HepG2 (cell line): ENCODE results near the gene SRRT. TPM values are rescaled to one million over a fixed set of nuclear protein-coding genes. Genes with fewer than 3 reads are reported as not detected.

ENCODE experiments used
- ATF6 ChIP-seq: sonication (generic); formaldehyde crosslinking; conservative IDR thresholded peaks from 2 replicates; pipeline ENCODE4 v1.4.0; 2020; ENCODE audit warnings: missing genetic modification reagents
- ETV6 ChIP-seq: sonication (generic); formaldehyde crosslinking; conservative IDR thresholded peaks from 2 replicates; pipeline ENCODE4 v1.4.0; 2020; ENCODE audit warnings: missing genetic modification reagents
- MLLT10 ChIP-seq: sonication (generic); formaldehyde crosslinking; IDR thresholded peaks from 2 replicates; pipeline ENCODE4 v1.4.0; 2020; ENCODE audit warnings: missing genetic modification reagents
- SKI ChIP-seq: fragments of 450-650 bp; IDR thresholded peaks from one replicate; pipeline ENCODE4 v1.6.1; 2018; ENCODE audit warnings: mild to moderate bottlenecking; ENCODE audit not compliant: partially characterized antibody
- SMARCC2 ChIP-seq: fragments of 450-650 bp; IDR thresholded peaks from 2 replicates; pipeline ENCODE4 v1.6.1; 2017; ENCODE audit warnings: antibody characterized with exemption, mild to moderate bottlenecking
- SYNCRIP ChIP-seq: fragments of 200-400 bp; formaldehyde crosslinking; IDR thresholded peaks from 2 replicates; pipeline ENCODE4 v1.6.1; 2018; ENCODE audit warnings: mild to moderate bottlenecking, low read depth, low read length; ENCODE audit not compliant: insufficient read depth
- U2AF2 ChIP-seq: fragments of 200-400 bp; formaldehyde crosslinking; IDR thresholded peaks from 2 replicates; pipeline ENCODE4 v1.6.1; 2017; ENCODE audit warnings: low read depth, mild to moderate bottlenecking, low read length
- ZBTB42 ChIP-seq: sonication (generic); formaldehyde crosslinking; IDR thresholded peaks from 2 replicates; pipeline ENCODE4 v1.5.0; 2020; ENCODE audit warnings: mild to moderate bottlenecking, missing genetic modification reagents
- ZIK1 ChIP-seq: sonication (generic); formaldehyde crosslinking; IDR thresholded peaks from 2 replicates; pipeline ENCODE4 v1.5.0; 2020; ENCODE audit warnings: mild to moderate bottlenecking, low read depth, missing genetic modification reagents, borderline replicate concordance
- ZNF234 ChIP-seq: sonication (generic); formaldehyde crosslinking; conservative IDR thresholded peaks from 2 replicates; pipeline ENCODE4 v1.5.1; 2020; ENCODE audit warnings: mild to moderate bottlenecking, missing genetic modification reagents
- ZNF30 ChIP-seq: sonication (generic); formaldehyde crosslinking; IDR thresholded peaks from 2 replicates; pipeline ENCODE4 v1.5.0; 2020; ENCODE audit warnings: mild to moderate bottlenecking, missing genetic modification reagents
- ZNF382 ChIP-seq: sonication (generic); formaldehyde crosslinking; IDR thresholded peaks from 2 replicates; pipeline ENCODE4 v1.5.0; 2020; ENCODE audit warnings: missing genetic modification reagents, mild to moderate bottlenecking, borderline replicate concordance
- polyA plus RNA-seq, 8 experiments: library from polyadenylated mRNA; depleted of rRNA in 3 of 8; stranded (reverse) in 7 of 8; unstranded in 1 of 8; fragments of >200 nt; fragmentation: Illumina TruSeq in 4 of 8; extraction: Trizol in 4 of 8; gene quantifications; 2 replicates each; pipeline versions ENCODE4 v1.2.1 to v1.2.3, GENCODE V29; 2011 to 2016; ENCODE audit warnings: low read depth in 4 of 8, missing spikeins in 1 of 8, mixed read lengths in 1 of 8; ENCODE audit not compliant: insufficient read depth in 1 of 8
- total RNA-seq, 5 experiments: library from RNA; depleted of rRNA; stranded (reverse); fragments of >200 nt; fragmentation: Illumina TruSeq; extraction: Trizol; gene quantifications; 2 replicates each; pipeline ENCODE4 v1.2.3, GENCODE V29; 2016; ENCODE audit warnings: low read depth in 1 of 5
- TF ChIP-seq, protein P1 (sequence below): IDR thresholded peaks from 2 replicates; pipeline ENCODE4 v1.6.1; 2016; ENCODE audit warnings: low read depth, control low read depth
- TF ChIP-seq, protein P2 (sequence below): sonication (generic); formaldehyde crosslinking; IDR thresholded peaks from 2 replicates; pipeline ENCODE4 v1.4.0; 2020; ENCODE audit warnings: missing genetic modification reagents, borderline replicate concordance
- TF ChIP-seq, protein P3 (sequence below): sonication (generic); formaldehyde crosslinking; IDR thresholded peaks from 2 replicates; pipeline ENCODE4 v1.9.0; 2021; ENCODE audit warnings: missing genetic modification reagents, borderline replicate concordance

Gene SRRT
- total and polyA plus RNA-seq, 2 of the 13 experiments (the other 11 are each of a cell fraction or from before 2014, with no cell fraction given): 26.2 to 106 TPM

DNA sequence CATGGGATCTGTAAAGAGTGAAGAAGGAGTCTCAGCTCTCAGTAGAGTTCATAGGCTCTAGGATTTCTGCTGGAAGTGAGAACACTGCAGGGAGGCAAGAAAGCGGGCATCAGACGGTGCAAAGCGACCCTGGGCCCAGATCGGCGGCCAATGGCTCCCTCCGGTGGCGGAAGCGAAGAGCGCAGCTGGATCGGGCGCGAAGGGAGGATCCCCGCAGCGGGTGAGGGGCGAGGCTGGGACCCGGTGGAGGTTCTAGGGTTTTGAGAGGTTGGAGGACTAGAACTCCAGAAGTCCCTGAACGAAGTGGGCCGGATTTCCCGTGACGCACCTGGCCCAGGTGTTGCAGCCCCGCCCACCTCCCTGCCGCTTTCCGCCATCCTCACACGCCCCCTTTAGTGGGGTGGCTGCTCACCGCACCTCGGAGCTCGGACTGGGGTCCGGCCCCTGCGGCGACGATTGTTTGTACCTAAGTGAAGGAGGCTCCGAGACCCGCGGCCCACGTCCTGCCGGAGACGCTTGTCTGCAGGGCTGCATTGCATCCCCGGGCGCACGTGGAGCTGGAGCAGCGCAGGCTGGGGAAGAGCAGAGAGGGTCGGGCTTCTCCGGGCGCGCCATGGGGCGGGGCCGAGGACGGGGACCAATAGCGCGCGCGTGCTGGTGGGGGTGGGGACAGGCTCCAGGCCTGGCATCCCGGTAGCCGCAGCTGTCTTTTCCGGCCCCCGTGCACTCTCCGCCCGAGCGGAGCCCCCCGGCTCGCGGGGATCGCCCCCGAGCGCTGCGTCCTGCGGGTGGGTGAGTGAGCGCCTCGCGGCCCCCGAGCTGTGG lies 22.6 kb upstream of the SRRT start, which contains the start of gene SLC12A9 (continued):
- TF ChIP-seq, protein P1, sequence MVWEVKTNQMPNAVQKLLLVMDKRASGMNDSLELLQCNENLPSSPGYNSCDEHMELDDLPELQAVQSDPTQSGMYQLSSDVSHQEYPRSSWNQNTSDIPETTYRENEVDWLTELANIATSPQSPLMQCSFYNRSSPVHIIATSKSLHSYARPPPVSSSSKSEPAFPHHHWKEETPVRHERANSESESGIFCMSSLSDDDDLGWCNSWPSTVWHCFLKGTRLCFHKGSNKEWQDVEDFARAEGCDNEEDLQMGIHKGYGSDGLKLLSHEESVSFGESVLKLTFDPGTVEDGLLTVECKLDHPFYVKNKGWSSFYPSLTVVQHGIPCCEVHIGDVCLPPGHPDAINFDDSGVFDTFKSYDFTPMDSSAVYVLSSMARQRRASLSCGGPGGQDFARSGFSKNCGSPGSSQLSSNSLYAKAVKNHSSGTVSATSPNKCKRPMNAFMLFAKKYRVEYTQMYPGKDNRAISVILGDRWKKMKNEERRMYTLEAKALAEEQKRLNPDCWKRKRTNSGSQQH (CRISPR knock-in tag): no peak
- TF ChIP-seq ZIK1 (CRISPR knock-in tag) (no peak), SKI (no peak), SMARCC2 (no peak), ZBTB42 (CRISPR knock-in tag) (peak; percentile 80; the same call in 1 of the 2 replicates), U2AF2 (no peak), ZNF382 (CRISPR knock-in tag) (no peak), MLLT10 (CRISPR knock-in tag) (no peak), ETV6 (CRISPR knock-in tag) (no peak), SYNCRIP (no peak), ZNF234 (CRISPR knock-in tag) (no peak), ZNF30 (CRISPR knock-in tag) (no peak), ATF6 (CRISPR knock-in tag) (no peak)
- TF ChIP-seq, protein P2, sequence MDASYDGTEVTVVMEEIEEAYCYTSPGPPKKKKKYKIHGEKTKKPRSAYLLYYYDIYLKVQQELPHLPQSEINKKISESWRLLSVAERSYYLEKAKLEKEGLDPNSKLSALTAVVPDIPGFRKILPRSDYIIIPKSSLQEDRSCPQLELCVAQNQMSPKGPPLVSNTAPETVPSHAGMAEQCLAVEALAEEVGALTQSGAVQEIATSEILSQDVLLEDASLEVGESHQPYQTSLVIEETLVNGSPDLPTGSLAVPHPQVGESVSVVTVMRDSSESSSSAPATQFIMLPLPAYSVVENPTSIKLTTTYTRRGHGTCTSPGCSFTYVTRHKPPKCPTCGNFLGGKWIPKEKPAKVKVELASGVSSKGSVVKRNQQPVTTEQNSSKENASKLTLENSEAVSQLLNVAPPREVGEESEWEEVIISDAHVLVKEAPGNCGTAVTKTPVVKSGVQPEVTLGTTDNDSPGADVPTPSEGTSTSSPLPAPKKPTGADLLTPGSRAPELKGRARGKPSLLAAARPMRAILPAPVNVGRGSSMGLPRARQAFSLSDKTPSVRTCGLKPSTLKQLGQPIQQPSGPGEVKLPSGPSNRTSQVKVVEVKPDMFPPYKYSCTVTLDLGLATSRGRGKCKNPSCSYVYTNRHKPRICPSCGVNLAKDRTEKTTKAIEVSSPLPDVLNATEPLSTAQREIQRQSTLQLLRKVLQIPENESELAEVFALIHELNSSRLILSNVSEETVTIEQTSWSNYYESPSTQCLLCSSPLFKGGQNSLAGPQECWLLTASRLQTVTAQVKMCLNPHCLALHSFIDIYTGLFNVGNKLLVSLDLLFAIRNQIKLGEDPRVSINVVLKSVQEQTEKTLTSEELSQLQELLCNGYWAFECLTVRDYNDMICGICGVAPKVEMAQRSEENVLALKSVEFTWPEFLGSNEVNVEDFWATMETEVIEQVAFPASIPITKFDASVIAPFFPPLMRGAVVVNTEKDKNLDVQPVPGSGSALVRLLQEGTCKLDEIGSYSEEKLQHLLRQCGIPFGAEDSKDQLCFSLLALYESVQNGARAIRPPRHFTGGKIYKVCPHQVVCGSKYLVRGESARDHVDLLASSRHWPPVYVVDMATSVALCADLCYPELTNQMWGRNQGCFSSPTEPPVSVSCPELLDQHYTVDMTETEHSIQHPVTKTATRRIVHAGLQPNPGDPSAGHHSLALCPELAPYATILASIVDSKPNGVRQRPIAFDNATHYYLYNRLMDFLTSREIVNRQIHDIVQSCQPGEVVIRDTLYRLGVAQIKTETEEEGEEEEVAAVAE: no peak
- TF ChIP-seq, protein P3, sequence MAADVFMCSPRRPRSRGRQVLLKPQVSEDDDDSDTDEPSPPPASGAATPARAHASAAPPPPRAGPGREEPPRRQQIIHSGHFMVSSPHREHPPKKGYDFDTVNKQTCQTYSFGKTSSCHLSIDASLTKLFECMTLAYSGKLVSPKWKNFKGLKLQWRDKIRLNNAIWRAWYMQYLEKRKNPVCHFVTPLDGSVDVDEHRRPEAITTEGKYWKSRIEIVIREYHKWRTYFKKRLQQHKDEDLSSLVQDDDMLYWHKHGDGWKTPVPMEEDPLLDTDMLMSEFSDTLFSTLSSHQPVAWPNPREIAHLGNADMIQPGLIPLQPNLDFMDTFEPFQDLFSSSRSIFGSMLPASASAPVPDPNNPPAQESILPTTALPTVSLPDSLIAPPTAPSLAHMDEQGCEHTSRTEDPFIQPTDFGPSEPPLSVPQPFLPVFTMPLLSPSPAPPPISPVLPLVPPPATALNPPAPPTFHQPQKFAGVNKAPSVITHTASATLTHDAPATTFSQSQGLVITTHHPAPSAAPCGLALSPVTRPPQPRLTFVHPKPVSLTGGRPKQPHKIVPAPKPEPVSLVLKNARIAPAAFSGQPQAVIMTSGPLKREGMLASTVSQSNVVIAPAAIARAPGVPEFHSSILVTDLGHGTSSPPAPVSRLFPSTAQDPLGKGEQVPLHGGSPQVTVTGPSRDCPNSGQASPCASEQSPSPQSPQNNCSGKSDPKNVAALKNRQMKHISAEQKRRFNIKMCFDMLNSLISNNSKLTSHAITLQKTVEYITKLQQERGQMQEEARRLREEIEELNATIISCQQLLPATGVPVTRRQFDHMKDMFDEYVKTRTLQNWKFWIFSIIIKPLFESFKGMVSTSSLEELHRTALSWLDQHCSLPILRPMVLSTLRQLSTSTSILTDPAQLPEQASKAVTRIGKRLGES (CRISPR knock-in tag): no peak
